Fibroblast of lung (primary cell): ENCODE results near the gene RNF220. TPM values are rescaled to one million over a fixed set of nuclear protein-coding genes. Genes with fewer than 3 reads are reported as not detected.

Experiments
- DNase-seq, 2 donors: peaks; one replicate each; pipeline versions ENCODE4 v3.0.0 to v3.0.0-alpha.2; 2010; ENCODE audit warnings: low read depth in 2 of 2
- H2AFZ ChIP-seq: 2 replicates; pipeline ENCODE4 v1.5.1; 2012; ENCODE audit warnings: low read length, control low read depth, inconsistent platforms
- H3K27ac ChIP-seq: 2 replicates; pipeline ENCODE4 v1.5.1; 2011; ENCODE audit warnings: low read length, control low read depth; ENCODE audit not compliant: insufficient read depth
- H3K27me3 ChIP-seq: 2 replicates; pipeline ENCODE4 v1.5.1; 2011; ENCODE audit warnings: mild to moderate bottlenecking, low read length; ENCODE audit not compliant: control insufficient read depth, insufficient read depth
- H3K36me3 ChIP-seq: 2 replicates; pipeline ENCODE4 v1.5.1; 2011; ENCODE audit warnings: low read length; ENCODE audit not compliant: control insufficient read depth, insufficient read depth
- H3K4me1 ChIP-seq: 2 replicates; pipeline ENCODE4 v1.5.1; 2011; ENCODE audit warnings: low read length; ENCODE audit not compliant: control insufficient read depth, insufficient read depth; ENCODE audit errors: extremely low read depth
- H3K4me2 ChIP-seq: 2 replicates; pipeline ENCODE4 v1.5.1; 2011; ENCODE audit warnings: low read length, control low read depth; ENCODE audit not compliant: insufficient read depth; ENCODE audit errors: extremely low read depth
- H3K4me3 ChIP-seq, 4 experiments: fragments of 200-600 bp in 1 of 4; sonication (generic) in 1 of 4; replicated peaks in 1 of 4; 2 replicates each; pipeline ENCODE4 v1.5.1; 2011 to 2016; ENCODE audit warnings: low read length in 4 of 4, low read depth in 3 of 4, mild to moderate bottlenecking in 3 of 4, control low read depth in 2 of 4, inconsistent platforms in 1 of 4, mixed read lengths in 1 of 4; ENCODE audit not compliant: insufficient read depth in 1 of 4; ENCODE audit errors: control extremely low read depth in 1 of 4
- H3K79me2 ChIP-seq: 2 replicates; pipeline ENCODE4 v1.5.1; 2012; ENCODE audit warnings: mild to moderate bottlenecking, low read length, inconsistent platforms; ENCODE audit not compliant: control insufficient read depth, insufficient read depth
- H3K9ac ChIP-seq: 2 replicates; pipeline ENCODE4 v1.5.1; 2011; ENCODE audit warnings: mild to moderate bottlenecking, low read length, control low read depth; ENCODE audit not compliant: insufficient read depth
- H3K9me3 ChIP-seq: 2 replicates; pipeline ENCODE4 v1.5.1; 2012; ENCODE audit warnings: low read depth, low read length; ENCODE audit not compliant: control insufficient read depth, insufficient read depth
- H4K20me1 ChIP-seq: 2 replicates; pipeline ENCODE4 v1.5.1; 2011; ENCODE audit warnings: low read length; ENCODE audit not compliant: control insufficient read depth, insufficient read depth; ENCODE audit errors: extremely low read depth
- CTCF ChIP-seq, 2 donors: IDR thresholded peaks in 1 of 2; conservative IDR thresholded peaks in 1 of 2; 1 replicate in 1 of 2; 2 replicates in 1 of 2; pipeline ENCODE4 v1.5.1; 2011 to 2012; ENCODE audit warnings: low read length in 2 of 2, control low read depth in 1 of 2, inconsistent platforms in 1 of 2, low read depth in 1 of 2, mild to moderate bottlenecking in 1 of 2
- EZH2 ChIP-seq: IDR thresholded peaks from 2 replicates; pipeline ENCODE4 v1.5.1; 2012; ENCODE audit warnings: low read length, control low read depth, mild to moderate bottlenecking; ENCODE audit errors: missing control alignments
- polyA plus RNA-seq, 2 donors: library from polyadenylated mRNA; depleted of rRNA in 1 of 2; stranded (reverse) in 1 of 2; unstranded in 1 of 2; fragments of >200 nt; gene quantifications; 2 replicates each; pipeline ENCODE4 v1.2.1, GENCODE V29; 2011 to 2012; ENCODE audit warnings: missing spikeins in 1 of 2
- total RNA-seq: library from RNA; depleted of rRNA; stranded (reverse); fragments of >200 nt; gene quantifications from 2 replicates; pipeline ENCODE4 v1.2.1, GENCODE V29; 2014

The RNF220 gene
- total and polyA plus RNA-seq, 2 donors (not counting 1 experiment from before 2014, with no cell fraction given): 42.3 to 52.0 TPM

- no peaks in the 10 kb centered on the region for H4K20me1 ChIP-seq
- H3K4me1 ChIP-seq: no peaks in the 10 kb centered on the region
- no peaks in the 10 kb centered on the region for H3K36me3 ChIP-seq
- TF ChIP-seq EZH2: no peak
- TF ChIP-seq CTCF (conservative IDR thresholded peaks at IDR 0.05 in 1 of 2, IDR thresholded peaks at IDR 0.05 in 1 of 2; ENCODE audit: low read depth in 1 of 2, low read length in 2 of 2): peak; percentile 84 to 93
- DNase-seq: peak; percentile 18 to 35
- H2AFZ ChIP-seq: no peak overlapping the region
- H3K27ac ChIP-seq: no peak overlapping the region
- no peaks in the 10 kb centered on the region for H3K9me3 ChIP-seq
- no peak overlapping the region for H3K4me3 ChIP-seq
- H3K4me2 ChIP-seq: no peak overlapping the region
- no peak overlapping the region for H3K9ac ChIP-seq
- H3K27me3 ChIP-seq: peaks cover 17% of the 10 kb centered on the region
- H3K79me2 ChIP-seq: no peaks in the 10 kb centered on the region
Measured at GRCh38 chr1:44594871-44595735, 190.0 kb downstream of the RNF220 start.

- Histone ChIP-seq H4K20me1 (no peaks in the 10 kb centered on the region), H3K4me2 (no peak overlapping the region), H3K36me3 (no peaks in the 10 kb centered on the region), H3K27me3 (peaks cover 28% of the 10 kb centered on the region), H3K9ac (no peak overlapping the region), H3K27ac (no peak overlapping the region), H3K4me1 (no peaks in the 10 kb centered on the region), H2AFZ (no peak overlapping the region), H3K79me2 (no peaks in the 10 kb centered on the region), H3K9me3 (no peaks in the 10 kb centered on the region), H3K4me3 (no peak overlapping the region)
- no peak for TF ChIP-seq CTCF (conservative IDR thresholded peaks at IDR 0.05 in 1 of 2, IDR thresholded peaks at IDR 0.05 in 1 of 2; ENCODE audit: low read depth in 1 of 2, low read length in 2 of 2)
- TF ChIP-seq EZH2: no peak
- no peak for DNase-seq
Measured at GRCh38 chr1:44596511-44596910, 191.5 kb downstream of the RNF220 start.

- H3K79me2 ChIP-seq: no peaks in the 10 kb centered on the region
Measured at GRCh38 chr1:44598167-44598566, 193.1 kb downstream of the RNF220 start.

More at GRCh38 chr1:44598167-44598566, 193.1 kb downstream of the RNF220 start:
- Histone ChIP-seq H4K20me1 (no peaks in the 10 kb centered on the region), H3K4me3 (no peak overlapping the region), H3K4me2 (no peak overlapping the region), H3K27ac (no peak overlapping the region), H3K36me3 (no peaks in the 10 kb centered on the region), H3K27me3 (peaks cover 44% of the 10 kb centered on the region), H3K4me1 (no peaks in the 10 kb centered on the region), H3K9ac (no peak overlapping the region), H2AFZ (no peak overlapping the region), H3K9me3 (no peaks in the 10 kb centered on the region)
- no peak for TF ChIP-seq CTCF (conservative IDR thresholded peaks at IDR 0.05 in 1 of 2, IDR thresholded peaks at IDR 0.05 in 1 of 2; ENCODE audit: low read depth in 1 of 2, low read length in 2 of 2)
- no peak for TF ChIP-seq EZH2
- no peak for DNase-seq
